Measurements from ENCODE around the gene FAM170A. TPM values are rescaled to one million over a fixed set of nuclear protein-coding genes. Genes with fewer than 3 reads are reported as not detected.

Gene FAM170A
- total RNA-seq, 2 experiments from 2014 or later, result not detected

- H3K36me3 Mint-ChIP-seq (ENCODE audit: low read depth), result no peaks in the 10 kb centered on the region
- H3K4me3 Mint-ChIP-seq, result no peak overlapping the region
- H3K27ac Mint-ChIP-seq, result no peak overlapping the region
- intact Hi-C loops (cut with DNase I, micrococcal nuclease), result no loop called here
- H3K27me3 Mint-ChIP-seq, result no peaks in the 10 kb centered on the region
- CTCF ChIA-PET, result interaction anchor here (1.0 kb wide), 1 partner anchor 105 kb away, joined by 4 read pairs; no protein-coding TSS in a partner anchor
- DNase-seq (no peak), ATAC-seq (no peak)
- no peaks in the 10 kb centered on the region for H3K9me3 Mint-ChIP-seq (ENCODE audit: low read depth)
- POLR2A ChIA-PET, result no interaction called here
- H3K4me1 Mint-ChIP-seq, result no peaks in the 10 kb centered on the region
These were observed 26.7 kb downstream of the FAM170A start for GRCh38 chr5:119656023-119656422.

- H3K36me3 Mint-ChIP-seq (ENCODE audit: low read depth), result no peaks in the 10 kb centered on the region
- no peak overlapping the region for H3K4me3 Mint-ChIP-seq
- H3K4me1 Mint-ChIP-seq, result no peaks in the 10 kb centered on the region
- CTCF ChIA-PET, result no interaction called here
- H3K27ac Mint-ChIP-seq, result no peak overlapping the region
- DNase-seq (no peak), ATAC-seq (no peak)
- H3K27me3 Mint-ChIP-seq, result no peaks in the 10 kb centered on the region
- no peaks in the 10 kb centered on the region for H3K9me3 Mint-ChIP-seq (ENCODE audit: low read depth)
- intact Hi-C loops (cut with DNase I, micrococcal nuclease), result no loop called here
- POLR2A ChIA-PET, result no interaction called here
These were observed 37.2 kb downstream of the FAM170A start for GRCh38 chr5:119666542-119666941.

GRCh38 chr5:119678351-119679028 is 49.1 kb downstream of the FAM170A start:
- ChIA-PET CTCF (no interaction called here), POLR2A (no interaction called here)
- H3K27me3 Mint-ChIP-seq, result no peaks in the 10 kb centered on the region
- no peak for DNase-seq
- no peaks in the 10 kb centered on the region for H3K9me3 Mint-ChIP-seq (ENCODE audit: low read depth)
- no peaks in the 10 kb centered on the region for H3K4me1 Mint-ChIP-seq
- no peak for ATAC-seq
- intact Hi-C loops (cut with DNase I, micrococcal nuclease), result no loop called here
- no peaks in the 10 kb centered on the region for H3K36me3 Mint-ChIP-seq (ENCODE audit: low read depth)
- no peak overlapping the region for H3K4me3 Mint-ChIP-seq
- H3K27ac Mint-ChIP-seq, result no peak overlapping the region

- ATAC-seq (no peak), DNase-seq (no peak)
- Mint-ChIP-seq H3K9me3 (ENCODE audit: low read depth) (peaks cover 3% of the 10 kb centered on the region), H3K27ac (no peak overlapping the region), H3K27me3 (no peaks in the 10 kb centered on the region), H3K4me3 (no peak overlapping the region), H3K36me3 (ENCODE audit: low read depth) (no peaks in the 10 kb centered on the region), H3K4me1 (no peaks in the 10 kb centered on the region)
- CTCF ChIA-PET, result no interaction called here
- intact Hi-C loops (cut with DNase I, micrococcal nuclease), result no loop called here
- POLR2A ChIA-PET, result no interaction called here
These were observed 50.7 kb downstream of the FAM170A start for GRCh38 chr5:119680080-119680479.

- H3K4me3 Mint-ChIP-seq, result no peak overlapping the region
- no peak overlapping the region for H3K27ac Mint-ChIP-seq
- ATAC-seq, result no peak
- H3K36me3 Mint-ChIP-seq (ENCODE audit: low read depth), result no peaks in the 10 kb centered on the region
- CTCF ChIA-PET, result no interaction called here
- peaks cover 3% of the 10 kb centered on the region for H3K9me3 Mint-ChIP-seq (ENCODE audit: low read depth)
- DNase-seq, result no peak
- H3K4me1 Mint-ChIP-seq, result no peaks in the 10 kb centered on the region
- intact Hi-C loops (cut with DNase I, micrococcal nuclease), result no loop called here
- POLR2A ChIA-PET, result no interaction called here
- no peaks in the 10 kb centered on the region for H3K27me3 Mint-ChIP-seq
These were observed 52.4 kb downstream of the FAM170A start for GRCh38 chr5:119681734-119682133.

- Mint-ChIP-seq H3K4me1 (no peaks in the 10 kb centered on the region), H3K27me3 (no peaks in the 10 kb centered on the region), H3K36me3 (ENCODE audit: low read depth) (no peaks in the 10 kb centered on the region), H3K9me3 (ENCODE audit: low read depth) (peaks cover 3% of the 10 kb centered on the region), H3K27ac (no peak overlapping the region), H3K4me3 (no peak overlapping the region)
- DNase-seq (no peak), ATAC-seq (no peak)
- CTCF ChIA-PET, result no interaction called here
- POLR2A ChIA-PET, result no interaction called here
- intact Hi-C loops (cut with DNase I, micrococcal nuclease), result no loop called here
These were observed 53.0 kb downstream of the FAM170A start for GRCh38 chr5:119682372-119682771.

Other genes with a start within 250 kb of the FAM170A start
- gene HSD17B4, start 177.1 kb upstream of the FAM170A start, total RNA-seq, result 100 to 1,000 TPM in 1 of 2 experiments, 10 to 100 TPM in 1; 92.3 to 113 TPM